ENCODE measurements around the gene SLC35F1. TPM values are rescaled to one million over a fixed set of nuclear protein-coding genes. Genes with fewer than 3 reads are reported as not detected.

The SLC35F1 gene
- total and polyA plus RNA-seq, 10 of the 15 experiments (the other 5 are each of a cell fraction or from before 2014, with no cell fraction given), result 0.01 TPM; not detected in 9

GRCh38 chr6:118128755-118129154, 221.7 kb downstream of the SLC35F1 start:
- BruUV-seq (replicated peaks), result no TSS peak
- no peak overlapping the region for H2AFZ ChIP-seq (ENCODE audit: control insufficient read depth, low read depth, low read length)
- ChIA-PET RAD21 (ENCODE audit: unreplicated experiment) (no interaction called here), CTCF (no interaction called here), SMC1A (ENCODE audit: uncharacterized antibody, unreplicated experiment) (no interaction called here), POLR2A (no interaction called here)
- H3K27ac ChIP-seq (ENCODE audit: control insufficient read depth, insufficient read depth), result no peak overlapping the region
- H3K4me1 ChIP-seq (ENCODE audit: control insufficient read depth, insufficient read depth, low read length), result no peaks in the 10 kb centered on the region
- no peaks in the 10 kb centered on the region for H4K20me1 ChIP-seq (ENCODE audit: control insufficient read depth, insufficient read depth)
- no peak overlapping the region for H3K4me2 ChIP-seq (ENCODE audit: control insufficient read depth, insufficient read depth)
- no peaks in the 10 kb centered on the region for H3K27me3 ChIP-seq (replicated peaks in 1 of 2; ENCODE audit: control insufficient read depth in 2 of 2, insufficient read depth in 2 of 2, low read length in 1 of 2)
- no peaks in the 10 kb centered on the region for H3K79me2 ChIP-seq (ENCODE audit: control insufficient read depth, insufficient read depth, low read length)
- no peak for TF ChIP-seq SREBF1 (IDR thresholded peaks at IDR 0.05; ENCODE audit: low read length)
- TF ChIP-seq HDAC6 (IDR thresholded peaks at IDR 0.05; ENCODE audit: unreplicated experiment), result no peak
- no peak for TF ChIP-seq IKZF1 (conservative IDR thresholded peaks at IDR 0.05)
- no peak for TF ChIP-seq SUPT20H (IDR thresholded peaks at IDR 0.05; ENCODE audit: borderline replicate concordance, control insufficient read depth, low read depth, low read length)
- no peak for TF ChIP-seq CHD1 (IDR thresholded peaks at IDR 0.05; ENCODE audit: low read depth, low read length)
- TF ChIP-seq SRF (IDR thresholded peaks at IDR 0.05; ENCODE audit: low read depth in 2 of 2, low read length in 2 of 2), result no peak
- no peak for TF ChIP-seq PBX3 (IDR thresholded peaks at IDR 0.05; ENCODE audit: insufficient replicate concordance, low read depth, low read length)
- TF ChIP-seq MYC (IDR thresholded peaks at IDR 0.05; ENCODE audit: insufficient read depth, insufficient read length, insufficient replicate concordance, low read length, severe bottlenecking), result no peak
- no peak for TF ChIP-seq RCOR1 (conservative IDR thresholded peaks at IDR 0.05; ENCODE audit: low read depth, low read length)
- TF ChIP-seq YY1 (IDR thresholded peaks at IDR 0.05; ENCODE audit: low read depth, low read length), result no peak
- TF ChIP-seq HDGF (IDR thresholded peaks at IDR 0.05), result no peak
- TF ChIP-seq ATF3 (IDR thresholded peaks at IDR 0.05; ENCODE audit: borderline replicate concordance, extremely low read depth, low read depth, low read length), result no peak
- no peak for TF ChIP-seq SIN3A (IDR thresholded peaks at IDR 0.05; ENCODE audit: low read depth, low read length)
- no peak for TF ChIP-seq PRDM15 (CRISPR knock-in tag; IDR thresholded peaks at IDR 0.05)
- TF ChIP-seq MLLT1 (IDR thresholded peaks at IDR 0.05), result no peak
- TF ChIP-seq ZSCAN29 (IDR thresholded peaks at IDR 0.05), result no peak
- no peak for TF ChIP-seq FOS (IDR thresholded peaks at IDR 0.05; ENCODE audit: borderline replicate concordance, extremely low read depth, insufficient read length)
- TF ChIP-seq RBBP5 (conservative IDR thresholded peaks at IDR 0.05), result no peak
- TF ChIP-seq BRCA1 (IDR thresholded peaks at IDR 0.05; ENCODE audit: low read depth, low read length), result no peak
- intact Hi-C loops (cut with micrococcal nuclease; ENCODE audit: unreplicated experiment), result no loop called here
- in situ Hi-C loops (cut with MboI), result no loop called here
- H3K4me3 ChIP-seq, result no peak overlapping the region
- H3K36me3 ChIP-seq (ENCODE audit: control insufficient read depth in 2 of 2, insufficient read depth in 2 of 2, low read length in 1 of 2), result no peaks in the 10 kb centered on the region
- ATAC-seq, result no peak
- no peak for DNase-seq (ENCODE audit: low read depth, low spot score)
- H3K9ac ChIP-seq (ENCODE audit: control insufficient read depth, insufficient read depth, low read length), result no peak overlapping the region
- FAIRE-seq, result no peak
- H3K9me3 ChIP-seq (replicated peaks; ENCODE audit: control insufficient read depth, insufficient read depth, low read length), result no peaks in the 10 kb centered on the region
